ENCODE results near the gene COL4A2.

- TF ChIP-seq CTCF (IDR thresholded peaks at IDR 0.05) = peak; percentile 75 to 89 (median 82)
- TF ChIP-seq POLR2AphosphoS5 (IDR thresholded peaks at IDR 0.05; ENCODE audit: insufficient read depth in 1 of 2, low read depth in 1 of 2) = peak; percentile 76 to 99
- TF ChIP-seq POLR2A (IDR thresholded peaks at IDR 0.05) = no peak
Measured at GRCh38 chr13:110412132-110412914, 105.2 kb downstream of the COL4A2 start.

All from vagina (tissue), 2 donors.